DMS79 treated with DMSO at 0.1 percent for 48 hours (cell line): Measurements from ENCODE around the gene HMGB1.

Source experiments
- DNase-seq: peaks from one replicate; lab custom pipeline; 2025; lab: John Stamatoyannopoulos, UW

Gene HMGB1

DNA sequence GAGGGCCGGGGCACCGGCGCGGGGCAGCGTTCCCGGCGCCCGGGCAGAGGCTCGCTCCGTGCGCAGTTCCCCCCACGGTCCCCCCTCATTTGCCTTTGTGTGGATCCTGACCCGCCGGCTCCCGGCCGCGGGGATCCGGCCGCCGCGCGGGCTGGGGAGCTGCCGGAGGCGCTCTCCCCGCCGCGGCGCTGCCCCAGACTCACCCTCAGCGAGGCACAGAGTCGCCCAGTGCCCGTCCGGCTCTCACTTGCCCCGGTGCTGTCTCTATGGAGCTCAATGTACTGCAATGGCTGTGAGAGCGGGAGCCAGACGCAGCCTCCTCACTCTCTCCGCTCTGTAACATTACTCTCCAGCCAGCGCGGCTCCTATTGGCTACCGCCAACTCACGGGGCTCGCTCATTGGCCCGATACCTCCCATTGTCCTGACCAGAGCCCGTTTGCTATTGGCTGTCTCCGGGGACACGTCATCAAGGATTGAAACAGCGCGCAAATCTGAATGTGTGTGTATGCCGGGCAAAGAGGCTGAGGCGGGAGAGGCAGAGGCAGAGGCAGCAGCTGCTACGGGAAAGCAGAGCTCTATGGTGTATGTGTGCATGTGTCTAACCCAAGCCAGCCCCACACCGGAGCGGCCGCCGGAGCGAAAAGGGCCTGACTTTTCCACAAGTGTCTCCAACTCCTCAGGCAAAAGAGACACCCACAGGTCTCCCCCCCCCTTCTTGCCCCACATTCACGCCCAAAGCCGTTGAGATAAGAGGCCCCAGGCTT lies at the start of gene HMGB1:
Gene HMGB1, minus strand, starts transcription at position 344 of the 765 bp plus-strand sequence. CDS start 2,256 bp downstream, outside the sequence.
- DNase-seq = peak; percentile 95

DNA sequence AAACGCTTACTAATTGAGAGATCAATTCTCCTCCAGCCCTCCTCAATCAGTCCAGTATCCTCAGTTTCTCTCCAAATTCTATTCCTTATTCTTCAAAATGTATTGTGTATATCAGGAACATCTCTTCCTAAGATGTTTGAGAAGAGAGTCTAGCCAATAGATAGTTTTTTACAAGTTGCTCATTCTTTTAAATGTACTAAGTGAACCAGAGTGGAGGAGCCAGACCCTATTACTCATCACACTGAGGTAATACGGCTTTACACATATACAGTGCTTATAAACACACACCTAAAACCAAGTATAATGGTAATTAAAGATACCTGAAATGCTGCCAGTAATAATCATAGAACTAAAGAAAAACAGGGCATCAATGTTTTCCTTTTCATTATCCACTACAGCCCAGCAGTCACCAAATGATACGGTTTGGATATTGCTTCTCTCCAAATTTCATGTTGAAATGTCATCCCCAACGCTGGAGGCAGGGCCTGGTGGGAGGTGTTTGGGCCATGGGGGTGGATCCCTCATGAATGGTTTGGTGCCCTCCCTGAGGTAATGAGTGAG lies 45.2 kb upstream of the HMGB1 start:
- DNase-seq = no peak

DNA sequence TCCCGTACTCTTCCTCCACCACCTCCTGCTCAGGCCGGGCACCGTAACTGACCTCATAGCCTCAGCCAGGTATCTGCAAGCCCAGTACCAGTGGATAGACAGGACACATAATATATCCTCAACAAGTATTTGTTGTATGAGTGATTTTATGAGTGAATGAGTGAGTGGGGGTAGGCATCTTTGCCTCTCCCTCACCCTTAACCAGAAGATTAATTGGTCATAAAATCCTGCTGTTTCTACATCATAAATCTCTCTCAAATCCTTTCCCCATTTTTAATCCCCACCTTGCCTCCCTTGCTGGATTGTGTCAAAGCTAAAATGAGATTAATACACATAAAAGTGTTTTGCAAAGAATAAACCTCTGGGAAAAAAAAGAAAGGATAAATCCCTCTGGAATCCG lies 44.4 kb upstream of the HMGB1 start:
- DNase-seq = no peak

DNA sequence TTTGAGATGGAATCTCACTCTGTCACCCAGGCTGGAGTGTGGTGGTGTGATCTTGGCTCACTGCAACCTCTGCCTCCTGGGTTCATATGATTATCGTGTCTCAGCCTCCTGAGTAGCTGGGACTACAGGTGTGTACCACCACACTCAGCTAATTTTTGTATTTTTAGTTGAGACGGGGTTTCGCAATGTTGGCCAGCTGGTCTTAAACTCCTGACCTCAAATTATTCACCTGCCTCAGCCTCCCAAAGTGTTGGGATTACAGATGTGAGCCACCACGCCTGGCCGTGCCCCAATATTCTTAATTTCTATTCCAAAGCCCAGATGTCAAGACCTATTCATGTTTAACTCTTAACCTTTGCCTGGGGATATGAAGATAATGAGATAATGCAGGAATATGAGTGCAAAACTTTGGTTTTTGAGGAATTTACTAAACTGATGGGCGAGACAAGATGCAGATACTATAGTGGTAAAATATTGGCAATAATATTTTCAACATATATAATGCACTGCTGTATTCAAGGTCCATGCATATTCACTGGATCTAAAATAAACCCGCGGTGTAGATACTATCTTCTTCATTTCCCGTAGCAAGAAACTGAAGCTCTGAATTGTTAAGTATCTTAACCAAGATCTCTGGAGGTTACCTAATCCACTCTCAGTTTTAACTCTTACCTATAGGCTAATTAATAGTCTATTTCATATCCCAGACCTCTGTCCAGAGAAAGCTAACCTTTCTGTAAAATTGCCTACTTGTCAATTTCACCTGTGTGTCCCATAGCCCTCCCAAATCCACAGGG lies 43.7 kb upstream of the HMGB1 start:
- DNase-seq = no peak

DNA sequence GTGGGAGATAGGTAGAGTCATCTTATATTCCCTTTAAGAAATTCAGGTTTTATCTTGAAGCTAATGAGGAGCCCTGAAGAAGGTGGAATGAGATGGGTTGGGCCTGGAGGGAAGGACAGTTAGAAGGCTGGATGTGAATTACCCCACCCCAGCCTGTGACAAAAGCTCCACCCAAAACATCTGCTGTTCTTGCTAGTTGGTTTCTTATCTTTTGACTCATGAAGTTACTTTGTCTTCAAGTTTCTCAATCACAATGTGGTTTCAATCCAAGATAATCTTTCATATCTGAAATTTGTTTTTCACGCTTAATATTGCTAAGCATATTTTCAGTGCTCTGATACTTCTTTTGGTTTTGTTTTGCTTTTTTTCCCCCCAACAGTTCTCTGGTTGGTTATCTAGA lies 38.3 kb upstream of the HMGB1 start:
- no peak for DNase-seq

DNA sequence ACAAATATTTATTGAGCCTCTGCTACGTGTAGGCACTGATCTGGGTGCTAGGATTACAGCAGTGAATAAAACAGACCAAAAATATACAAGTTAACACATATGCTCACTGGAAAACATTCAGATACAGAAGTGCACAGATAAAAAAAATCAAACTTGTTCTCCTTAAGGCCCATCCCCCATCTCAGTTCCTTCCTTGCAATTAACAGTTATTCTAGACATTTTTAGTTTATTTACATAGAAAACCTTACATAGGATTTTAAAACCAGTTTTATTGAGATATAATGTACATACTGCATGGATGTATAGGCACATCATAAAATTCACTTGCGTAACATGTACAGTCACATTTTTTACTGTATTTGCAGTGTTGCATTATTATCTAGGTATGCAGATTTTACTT lies 36.5 kb upstream of the HMGB1 start:
- no peak for DNase-seq

DNA sequence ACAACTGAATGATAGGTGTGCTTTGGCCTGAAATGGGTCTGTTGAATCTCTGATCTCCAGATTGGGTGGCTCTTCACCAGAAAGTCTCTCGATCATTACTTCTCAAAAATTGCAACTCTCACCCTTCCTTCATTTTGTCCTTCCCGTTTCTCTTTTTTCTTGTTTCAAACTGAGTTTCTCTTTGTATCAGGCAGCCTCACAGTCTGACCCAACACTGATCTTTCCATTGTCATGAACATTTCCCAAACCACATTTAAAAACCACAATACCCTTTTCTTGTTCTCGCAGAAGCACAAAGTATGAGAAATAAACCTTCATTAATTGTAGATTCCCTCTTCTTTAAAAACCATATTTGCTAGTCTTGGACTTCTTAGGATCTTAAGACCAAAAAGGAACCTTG lies 33.6 kb upstream of the HMGB1 start:
- no peak for DNase-seq

DNA sequence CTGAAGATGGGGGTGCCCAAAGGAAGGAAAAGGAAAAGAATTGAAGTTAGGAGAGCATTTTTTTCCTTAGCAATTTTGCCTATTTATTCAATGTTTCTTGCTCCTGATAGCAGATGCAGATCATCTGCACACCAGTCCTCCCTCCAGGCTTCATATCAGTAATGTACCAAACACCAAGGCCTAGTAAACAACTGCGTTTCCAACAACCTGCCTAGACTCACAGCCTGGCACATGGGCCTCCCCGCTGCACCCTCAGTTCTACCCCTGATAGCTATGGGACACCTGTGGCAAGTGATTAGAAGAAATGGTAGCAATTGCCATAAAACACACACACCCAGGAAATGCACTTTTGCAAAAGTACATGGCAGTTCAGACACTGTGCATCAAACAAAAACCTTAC lies 30.4 kb upstream of the HMGB1 start:
- DNase-seq = no peak

DNA sequence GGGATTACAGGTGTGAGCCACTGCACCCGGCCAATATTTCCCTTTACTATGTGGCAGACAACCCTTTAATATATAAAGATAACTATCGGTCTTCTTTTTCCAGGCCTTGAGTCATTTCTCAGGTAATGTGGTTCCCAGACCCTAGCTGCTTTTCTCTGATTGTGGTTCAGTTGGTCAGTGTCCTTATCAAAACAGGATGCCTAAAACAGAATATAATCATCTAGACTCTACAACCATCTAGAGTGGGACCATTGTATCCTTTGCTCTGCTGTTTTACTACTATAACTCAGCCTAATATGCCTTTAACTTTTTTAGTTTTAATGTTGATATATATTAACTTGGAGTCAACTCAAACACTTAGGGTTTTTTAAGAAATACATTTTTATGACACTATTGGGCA lies 30.0 kb upstream of the HMGB1 start:
- no peak for DNase-seq

- DNase-seq = no peak
Observed at GRCh38 chr13:30493658-30494381, 28.1 kb upstream of the HMGB1 start.

DNA sequence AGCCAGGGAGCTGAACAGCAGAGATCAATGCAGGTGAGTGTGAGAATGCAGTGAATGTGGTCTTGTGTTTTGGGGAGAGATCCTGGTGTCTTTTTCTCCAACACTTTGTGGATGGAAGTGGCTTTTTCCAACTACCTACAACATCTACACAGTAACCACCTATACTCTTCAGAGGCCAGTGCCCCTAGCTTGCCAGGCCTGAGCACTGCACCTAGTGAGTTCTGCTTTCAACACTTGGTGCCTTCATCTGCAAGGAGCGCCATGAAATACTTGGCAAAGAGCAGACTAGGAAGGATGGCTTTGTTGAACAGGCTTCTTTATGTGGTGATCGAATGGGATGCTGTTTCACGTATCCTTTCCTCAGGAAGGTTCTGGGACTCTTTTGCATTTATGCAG lies 21.3 kb upstream of the HMGB1 start:
- no peak for DNase-seq

GRCh38 chr13:30486230-30487074 lies 20.7 kb upstream of the HMGB1 start:
- DNase-seq = no peak

DNA sequence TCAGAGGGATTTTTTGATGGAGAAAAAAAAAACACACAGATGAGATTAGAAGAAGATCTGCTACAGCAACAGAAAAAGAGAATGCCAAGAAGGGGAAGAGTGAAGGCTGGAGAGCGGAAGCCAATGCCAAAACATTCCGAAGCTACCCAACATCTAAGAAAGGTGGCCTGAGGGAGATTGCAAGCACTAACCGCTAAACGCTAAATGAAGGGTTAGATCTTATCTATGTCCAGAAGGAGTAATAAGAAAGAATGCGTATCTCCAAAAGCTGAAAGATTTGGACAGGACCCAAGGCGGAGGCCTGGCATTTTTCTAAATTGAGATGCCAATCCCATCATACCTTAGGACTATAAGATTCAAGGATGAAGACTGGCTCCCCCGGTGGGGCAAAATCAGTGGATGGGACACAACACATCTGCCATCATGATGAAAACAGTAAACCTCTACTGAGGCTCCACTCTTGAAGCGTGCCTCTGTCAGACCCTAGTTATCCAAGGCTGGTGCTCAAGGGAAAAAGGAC lies 15.6 kb upstream of the HMGB1 start:
- no peak for DNase-seq

DNA sequence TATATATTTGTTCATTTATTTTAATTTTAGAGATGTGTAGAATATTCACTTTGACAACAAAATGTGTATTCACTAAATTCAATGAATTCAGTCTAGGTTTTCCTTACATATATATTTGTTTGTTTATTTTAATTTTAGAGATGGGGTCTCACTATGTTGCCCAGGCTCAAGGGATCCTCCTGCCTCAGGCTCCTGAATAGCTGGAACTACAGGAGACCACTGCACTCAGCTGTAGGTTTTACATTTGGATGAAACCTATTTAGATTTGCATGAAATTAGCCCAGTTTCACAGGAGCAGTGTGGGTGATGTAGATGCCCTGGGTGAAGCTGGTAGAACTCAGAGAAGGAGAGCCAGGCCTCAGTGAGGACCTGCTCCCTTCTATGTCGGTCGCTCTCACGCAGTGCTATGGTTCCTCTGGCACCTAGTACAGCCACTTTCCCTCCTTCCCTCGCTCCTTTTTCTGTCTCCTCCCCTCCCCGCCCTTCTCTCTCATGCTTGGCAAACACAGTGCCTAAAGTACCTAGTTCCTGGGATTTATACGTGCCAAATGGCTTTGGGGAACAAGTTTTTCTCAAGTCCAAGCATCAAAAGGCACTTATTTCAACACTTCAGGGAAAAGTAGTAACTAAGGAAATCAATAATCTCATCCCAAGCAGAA lies 14.7 kb upstream of the HMGB1 start:
- DNase-seq = no peak

DNA sequence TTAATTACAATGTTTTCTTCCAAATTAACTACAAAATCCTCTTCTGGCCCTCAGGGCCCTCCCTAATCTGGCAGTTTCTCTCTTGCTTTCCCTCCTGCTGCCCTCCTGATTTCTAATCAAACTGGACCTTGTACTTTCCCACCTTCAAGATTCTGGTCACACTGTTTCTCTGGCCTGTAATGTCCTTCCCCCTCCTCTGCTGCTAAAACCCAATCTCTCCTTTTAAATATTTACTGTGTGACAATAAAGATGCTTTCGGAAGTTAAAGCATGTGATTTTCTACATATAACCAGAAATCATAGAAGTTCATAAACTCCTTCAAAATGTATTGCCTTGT lies 14.1 kb upstream of the HMGB1 start:
- no peak for DNase-seq

- no peak for DNase-seq
Observed at GRCh38 chr13:30479154-30479882, 13.6 kb upstream of the HMGB1 start.

- no peak for DNase-seq
Observed at GRCh38 chr13:30477346-30478195, 11.8 kb upstream of the HMGB1 start.

DNA sequence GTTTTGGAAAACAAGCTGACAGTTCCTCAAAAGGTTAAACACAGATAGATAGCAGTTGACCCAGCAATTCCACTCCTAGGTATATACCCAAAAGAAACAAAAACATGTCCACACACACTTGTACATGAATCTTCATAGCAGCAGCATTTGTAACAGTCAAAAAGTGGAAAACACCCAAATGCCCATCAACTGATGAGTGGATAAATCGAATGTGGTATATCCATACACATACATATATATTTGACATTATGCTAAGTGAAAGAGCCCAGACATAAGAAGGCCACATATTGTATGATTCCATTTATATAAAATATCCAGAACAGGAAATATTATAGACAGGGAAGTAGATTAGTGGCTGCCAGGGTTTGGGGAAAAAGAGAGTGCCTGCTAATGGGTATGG lies 7.9 kb upstream of the HMGB1 start:
- no peak for DNase-seq

- no peak for DNase-seq
Observed at GRCh38 chr13:30466841-30467252, 1.1 kb upstream of the HMGB1 start.
